Vagina (tissue), 2 donors: ENCODE results near the gene SLC44A3.

Experiments
- POLR2A ChIP-seq, 2 donors: fragments of 450-650 bp; IDR thresholded peaks; one replicate each; pipeline ENCODE4 v1.6.1; 2017; ENCODE audit warnings: antibody characterized with exemption in 2 of 2, mild to moderate bottlenecking in 2 of 2, moderate library complexity in 2 of 2
- TF ChIP-seq, protein P1 (sequence below), 3 experiments: fragments of 450-650 bp in 2 of 3; fragments of 200-600 bp in 1 of 3; sonication (generic) in 1 of 3; IDR thresholded peaks; one replicate each; pipeline ENCODE4 v1.5.1; 2017 to 2019; ENCODE audit warnings: antibody characterized with exemption in 3 of 3, mild to moderate bottlenecking in 2 of 3, moderate library complexity in 2 of 3

DNA sequence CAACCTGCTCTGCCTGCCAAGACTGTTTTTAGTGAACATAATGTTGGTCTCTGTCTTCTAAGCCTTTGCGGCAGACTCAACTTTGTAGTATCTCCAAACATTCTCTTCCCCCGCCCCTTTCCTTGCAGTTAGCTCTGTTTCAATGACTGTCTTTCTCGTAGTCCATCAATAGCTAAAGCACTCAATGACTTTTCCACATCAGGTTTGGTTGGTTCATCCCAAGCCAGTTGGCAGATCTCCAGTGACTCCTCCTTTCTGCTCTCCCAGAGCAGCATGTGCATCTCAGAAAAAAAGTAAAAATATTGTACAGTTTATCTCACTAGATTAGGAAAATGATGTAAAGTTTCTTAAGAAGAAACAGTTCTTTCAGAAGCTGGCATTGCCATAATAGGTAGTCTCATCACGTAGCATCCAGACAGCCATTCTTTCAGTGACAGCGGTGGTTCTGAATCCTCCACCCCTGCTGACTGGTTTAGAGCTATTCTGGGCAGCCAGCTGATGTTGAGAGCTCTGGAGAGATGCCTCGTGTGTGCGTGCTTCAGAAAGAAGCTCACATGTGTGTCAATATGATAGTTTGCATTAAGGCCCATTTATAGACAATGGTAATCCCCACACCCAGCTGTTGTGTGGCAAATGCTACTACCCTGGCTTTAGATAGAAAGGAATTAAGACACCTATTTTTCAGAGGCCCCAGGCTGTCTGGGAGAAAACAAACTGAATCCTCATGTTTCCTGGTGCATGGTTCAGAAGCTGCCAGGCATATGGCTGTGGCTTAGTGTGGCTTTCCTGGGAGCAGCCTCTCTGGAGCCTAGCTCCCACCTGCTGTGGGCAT, 53.6 kb downstream of the SLC44A3 start:
- no peak for TF ChIP-seq POLR2A (IDR thresholded peaks at IDR 0.05)
- TF ChIP-seq, protein P1, sequence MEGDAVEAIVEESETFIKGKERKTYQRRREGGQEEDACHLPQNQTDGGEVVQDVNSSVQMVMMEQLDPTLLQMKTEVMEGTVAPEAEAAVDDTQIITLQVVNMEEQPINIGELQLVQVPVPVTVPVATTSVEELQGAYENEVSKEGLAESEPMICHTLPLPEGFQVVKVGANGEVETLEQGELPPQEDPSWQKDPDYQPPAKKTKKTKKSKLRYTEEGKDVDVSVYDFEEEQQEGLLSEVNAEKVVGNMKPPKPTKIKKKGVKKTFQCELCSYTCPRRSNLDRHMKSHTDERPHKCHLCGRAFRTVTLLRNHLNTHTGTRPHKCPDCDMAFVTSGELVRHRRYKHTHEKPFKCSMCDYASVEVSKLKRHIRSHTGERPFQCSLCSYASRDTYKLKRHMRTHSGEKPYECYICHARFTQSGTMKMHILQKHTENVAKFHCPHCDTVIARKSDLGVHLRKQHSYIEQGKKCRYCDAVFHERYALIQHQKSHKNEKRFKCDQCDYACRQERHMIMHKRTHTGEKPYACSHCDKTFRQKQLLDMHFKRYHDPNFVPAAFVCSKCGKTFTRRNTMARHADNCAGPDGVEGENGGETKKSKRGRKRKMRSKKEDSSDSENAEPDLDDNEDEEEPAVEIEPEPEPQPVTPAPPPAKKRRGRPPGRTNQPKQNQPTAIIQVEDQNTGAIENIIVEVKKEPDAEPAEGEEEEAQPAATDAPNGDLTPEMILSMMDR (IDR thresholded peaks at IDR 0.05), result no peak
